Measurements from ENCODE around the gene TJP2.

The TJP2 gene

DNA sequence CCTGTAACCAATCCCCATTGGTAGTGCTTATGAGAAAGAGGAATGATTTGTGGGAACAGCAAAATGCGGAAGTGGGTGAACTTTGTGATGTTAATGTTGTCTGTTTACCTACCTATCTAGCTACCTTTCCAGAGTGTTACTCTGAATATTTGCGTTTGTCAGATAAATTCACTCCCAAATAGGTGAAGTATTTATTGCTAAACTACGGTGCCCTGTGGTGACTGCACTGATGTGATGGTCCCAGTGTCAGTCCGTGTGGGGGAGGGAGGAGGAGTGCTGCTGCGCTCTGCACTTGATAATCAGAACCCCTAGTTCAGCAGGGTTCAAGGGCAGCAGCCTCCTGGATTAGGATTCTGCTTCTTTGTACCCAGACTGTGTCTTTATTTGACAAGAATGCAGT is 55.3 kb downstream of the TJP2 start:
- DNase-seq (ENCODE audit: low read depth in 2 of 2): no peak

GRCh38 chr9:69232135-69232534 is 58.1 kb downstream of the TJP2 start:
- DNase-seq (ENCODE audit: low read depth in 2 of 2): no peak

DNA sequence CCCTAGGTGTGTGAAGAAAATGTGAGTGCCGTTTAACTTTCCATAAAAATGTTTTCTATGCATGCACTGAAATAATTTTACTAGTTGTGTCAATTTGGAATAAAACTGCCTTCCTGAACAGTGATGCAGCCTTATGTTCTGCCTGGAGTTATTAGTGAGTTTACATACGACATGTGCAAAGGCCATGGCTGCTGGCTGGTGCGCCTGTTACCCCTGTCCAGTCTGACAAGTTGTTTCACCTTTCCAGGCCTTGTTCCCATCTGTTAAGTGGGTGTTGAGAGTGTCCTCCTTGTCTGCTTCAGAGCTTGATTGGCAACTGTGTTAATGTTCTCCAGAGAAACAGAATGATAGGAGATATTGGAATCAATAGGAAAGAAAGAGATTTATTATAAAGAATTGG is 60.6 kb downstream of the TJP2 start:
- no peak for DNase-seq (ENCODE audit: low read depth in 2 of 2)

- DNase-seq (ENCODE audit: low read depth in 2 of 2): no peak
Measured at GRCh38 chr9:69236188-69236587, 62.1 kb downstream of the TJP2 start.

GRCh38 chr9:69237702-69238295 is 63.7 kb downstream of the TJP2 start:
- DNase-seq (ENCODE audit: low read depth in 2 of 2): no peak

DNA sequence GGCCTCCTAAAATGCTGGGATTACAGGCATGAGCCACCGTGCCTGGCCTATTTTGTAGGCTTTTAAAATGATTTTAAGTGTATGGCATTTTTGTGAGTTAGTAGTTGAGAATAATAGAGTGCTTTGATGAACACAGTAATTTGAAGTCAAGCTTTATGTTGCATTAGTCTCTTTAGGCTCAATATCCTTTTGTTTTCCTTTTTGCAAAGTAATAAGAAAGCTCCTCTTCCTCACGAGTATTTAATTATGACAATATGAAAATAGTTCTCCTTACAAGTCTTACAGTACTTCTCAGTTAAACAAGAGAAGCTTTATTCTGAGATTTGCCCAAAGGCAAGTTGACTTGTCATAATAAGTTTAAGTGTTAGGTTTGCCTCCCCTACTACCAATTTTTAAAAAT is 69.0 kb downstream of the TJP2 start:
- DNase-seq (ENCODE audit: low read depth in 2 of 2): no peak

GRCh38 chr9:69246629-69247028 is 72.6 kb downstream of the TJP2 start:
- DNase-seq (ENCODE audit: low read depth in 2 of 2): no peak

- DNase-seq (ENCODE audit: low read depth in 2 of 2): no peak
Measured at GRCh38 chr9:69248005-69248404, 73.9 kb downstream of the TJP2 start.

GRCh38 chr9:69249337-69249736 is 75.3 kb downstream of the TJP2 start:
- DNase-seq (ENCODE audit: low read depth in 2 of 2): no peak

DNA sequence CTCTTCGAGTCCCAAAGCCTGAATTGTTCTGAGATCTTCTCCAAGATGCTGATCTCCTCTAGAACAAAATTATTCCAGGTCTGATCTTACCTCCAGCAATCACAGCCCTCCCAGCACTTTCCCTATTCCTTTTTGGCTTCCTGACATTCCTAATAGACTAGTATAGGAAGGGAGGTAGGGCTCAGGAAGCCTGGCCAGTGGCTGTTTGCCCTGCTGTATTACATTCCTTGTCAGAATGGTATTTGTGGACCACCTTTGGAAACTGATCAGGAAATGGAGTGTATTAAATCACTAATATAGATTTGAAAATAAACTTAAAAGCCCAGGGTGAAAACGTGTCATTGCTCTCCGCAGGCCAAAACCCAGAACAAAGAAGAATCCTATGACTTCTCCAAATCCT is 76.6 kb downstream of the TJP2 start:
- no peak for DNase-seq (ENCODE audit: low read depth in 2 of 2)

GRCh38 chr9:69252436-69252835 is 78.4 kb downstream of the TJP2 start:
- DNase-seq (ENCODE audit: low read depth in 2 of 2): no peak

- DNase-seq (ENCODE audit: low read depth in 2 of 2): no peak
Measured at GRCh38 chr9:69253057-69253456, 79.0 kb downstream of the TJP2 start.

GRCh38 chr9:69254223-69254622 is 80.1 kb downstream of the TJP2 start:
- no peak for DNase-seq (ENCODE audit: low read depth in 2 of 2)

GRCh38 chr9:69255591-69255990 is 81.5 kb downstream of the TJP2 start:
- DNase-seq (ENCODE audit: low read depth in 2 of 2): no peak

- DNase-seq (ENCODE audit: low read depth in 2 of 2): no peak
Measured at GRCh38 chr9:69258551-69258950, 84.5 kb downstream of the TJP2 start.

GRCh38 chr9:69260161-69260560 is 86.1 kb downstream of the TJP2 start:
- no peak for DNase-seq (ENCODE audit: low read depth in 2 of 2)

GRCh38 chr9:69261636-69262035 is 87.6 kb downstream of the TJP2 start:
- DNase-seq (ENCODE audit: low read depth in 2 of 2): no peak

DNA sequence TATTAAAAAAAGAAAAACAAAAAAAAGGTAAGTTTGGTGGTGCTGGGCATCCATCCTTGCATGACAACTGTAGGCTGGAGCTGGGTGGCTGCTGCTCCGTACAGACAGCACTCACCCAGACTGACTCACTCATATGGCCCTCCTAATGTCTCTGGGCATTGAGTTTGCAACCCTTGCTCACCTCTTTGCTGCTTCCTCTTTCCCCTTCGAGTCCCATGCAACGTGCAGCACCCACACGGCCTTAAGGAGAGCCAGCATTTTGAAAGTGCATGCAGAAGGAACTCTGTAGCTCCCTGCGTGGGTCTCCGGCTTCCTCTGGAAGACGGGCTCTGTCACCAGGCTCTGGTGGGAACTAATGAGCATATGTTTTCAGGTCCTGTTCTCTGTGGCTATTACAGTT is 90.4 kb downstream of the TJP2 start:
- DNase-seq (ENCODE audit: low read depth in 2 of 2): no peak

DNA sequence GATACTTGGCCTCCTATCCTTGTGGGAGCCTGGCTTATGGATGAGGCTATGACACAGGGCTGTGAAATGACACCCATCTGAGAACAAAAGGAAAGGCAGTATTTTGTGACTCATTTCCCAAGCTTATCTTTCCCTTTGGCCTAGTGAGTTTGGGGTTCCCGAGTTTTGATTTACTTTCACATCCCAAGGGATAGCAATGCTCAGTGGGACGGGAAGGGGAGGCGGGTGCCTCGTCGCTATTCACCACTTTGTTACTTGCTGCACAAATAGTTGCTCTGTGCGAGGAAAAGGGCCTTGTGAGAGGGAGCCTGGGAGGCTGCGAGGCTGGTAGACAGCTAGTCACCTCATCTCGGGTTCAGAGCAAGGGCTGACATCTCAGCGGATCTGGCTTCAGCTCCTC is 91.8 kb downstream of the TJP2 start:
- DNase-seq (ENCODE audit: low read depth in 2 of 2): no peak

GRCh38 chr9:69272212-69272611 is 98.1 kb downstream of the TJP2 start:
- DNase-seq (ENCODE audit: low read depth in 2 of 2): no peak

DNA sequence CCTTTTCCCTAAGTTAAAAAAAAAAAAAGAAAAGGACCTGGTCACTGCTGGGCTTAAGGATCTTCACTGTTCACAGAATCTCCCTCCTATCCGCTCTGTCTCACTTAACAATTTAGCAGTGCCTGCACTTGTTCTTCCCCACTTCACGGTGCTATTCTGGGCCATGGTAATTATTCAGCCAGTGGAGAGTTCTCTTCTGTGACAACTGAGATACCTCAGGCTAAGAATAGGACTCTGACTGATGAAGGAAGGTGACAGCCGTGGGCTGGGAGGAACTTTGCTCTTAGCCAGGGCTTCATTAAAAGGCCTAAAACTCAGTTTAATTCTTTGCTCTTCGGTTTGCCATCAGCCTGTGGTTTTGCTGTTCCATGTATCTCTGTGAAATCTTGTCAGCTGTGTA is 99.1 kb downstream of the TJP2 start:
- no peak for DNase-seq (ENCODE audit: low read depth in 2 of 2)

DNA sequence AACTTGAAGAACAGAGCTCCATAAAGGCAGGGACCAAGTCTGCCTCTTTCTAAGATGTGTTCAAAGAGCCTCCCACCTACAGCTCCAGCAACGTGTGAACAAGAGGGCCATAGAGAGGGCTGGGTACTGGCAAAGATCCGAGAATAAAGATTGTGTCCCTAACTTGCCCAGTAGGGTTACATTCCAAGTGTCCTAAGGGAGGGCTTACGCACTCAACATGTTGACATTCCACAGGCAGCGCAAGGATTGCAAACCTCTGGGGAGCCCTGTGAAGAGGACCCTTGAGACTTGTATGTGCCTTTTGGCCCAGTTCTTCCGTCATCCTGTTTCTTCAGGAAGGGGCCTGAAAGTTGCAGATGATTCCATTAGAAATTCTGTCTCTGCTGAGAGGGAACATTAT is 102.7 kb downstream of the TJP2 start:
- no peak for DNase-seq (ENCODE audit: low read depth in 2 of 2)

- no peak for DNase-seq (ENCODE audit: low read depth in 2 of 2)
Measured at GRCh38 chr9:69279084-69279731, 105.1 kb downstream of the TJP2 start.

DNA sequence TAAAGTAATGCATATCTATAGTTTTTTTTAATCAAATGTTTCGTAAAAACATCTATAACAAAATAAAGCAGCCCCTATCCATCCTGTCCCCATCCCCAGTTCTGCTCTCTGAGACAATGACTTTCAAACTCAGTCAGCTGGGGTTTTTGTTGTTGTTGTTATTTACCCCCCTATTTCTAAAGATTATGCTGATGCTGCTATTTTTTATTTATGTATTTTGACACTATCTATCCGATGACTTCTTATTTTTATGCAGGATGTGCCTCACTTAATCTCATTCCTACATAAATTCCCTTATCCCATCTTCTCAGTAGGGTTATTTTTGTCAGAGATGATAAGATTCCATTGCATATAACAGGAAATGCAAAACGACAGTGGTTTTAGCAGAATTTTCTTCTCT is 105.7 kb downstream of the TJP2 start:
- DNase-seq (ENCODE audit: low read depth in 2 of 2): no peak
